ENCODE measurements around the gene FAM168A. TPM values are rescaled to one million over a fixed set of nuclear protein-coding genes. Genes with fewer than 3 reads are reported as not detected.

The FAM168A gene
- total RNA-seq, 1 donor from 2014 or later, result 52.2 TPM

DNA sequence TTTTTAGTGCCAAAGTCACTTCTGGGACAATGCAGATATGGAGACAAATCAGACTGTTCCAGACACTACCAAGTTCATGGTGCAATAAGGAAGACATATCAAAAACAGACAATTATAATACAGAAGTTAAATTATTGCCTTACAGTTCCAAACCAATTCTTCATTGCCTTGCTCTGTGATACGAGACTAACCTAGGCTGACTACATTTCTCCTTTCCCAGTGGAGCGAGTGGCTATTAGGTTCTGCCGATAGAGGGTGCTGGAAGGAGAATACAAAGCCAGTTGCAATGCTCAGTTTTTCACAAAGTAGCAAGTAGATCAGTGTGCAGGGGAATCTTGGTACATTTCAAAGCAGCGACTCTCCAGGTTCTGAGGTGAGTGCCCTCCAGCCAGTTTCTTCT lies 67.8 kb downstream of the FAM168A start:
- Mint-ChIP-seq H3K36me3 (ENCODE audit: unreplicated experiment) (no peaks in the 10 kb centered on the region), H3K4me1 (ENCODE audit: unreplicated experiment) (peaks cover 14% of the 10 kb centered on the region), H3K27me3 (ENCODE audit: unreplicated experiment) (no peaks in the 10 kb centered on the region), H3K4me3 (ENCODE audit: unreplicated experiment) (no peak overlapping the region), H3K9me3 (ENCODE audit: unreplicated experiment) (no peaks in the 10 kb centered on the region), H3K27ac (ENCODE audit: unreplicated experiment) (no peak overlapping the region)
- TF ChIP-seq, protein P1, sequence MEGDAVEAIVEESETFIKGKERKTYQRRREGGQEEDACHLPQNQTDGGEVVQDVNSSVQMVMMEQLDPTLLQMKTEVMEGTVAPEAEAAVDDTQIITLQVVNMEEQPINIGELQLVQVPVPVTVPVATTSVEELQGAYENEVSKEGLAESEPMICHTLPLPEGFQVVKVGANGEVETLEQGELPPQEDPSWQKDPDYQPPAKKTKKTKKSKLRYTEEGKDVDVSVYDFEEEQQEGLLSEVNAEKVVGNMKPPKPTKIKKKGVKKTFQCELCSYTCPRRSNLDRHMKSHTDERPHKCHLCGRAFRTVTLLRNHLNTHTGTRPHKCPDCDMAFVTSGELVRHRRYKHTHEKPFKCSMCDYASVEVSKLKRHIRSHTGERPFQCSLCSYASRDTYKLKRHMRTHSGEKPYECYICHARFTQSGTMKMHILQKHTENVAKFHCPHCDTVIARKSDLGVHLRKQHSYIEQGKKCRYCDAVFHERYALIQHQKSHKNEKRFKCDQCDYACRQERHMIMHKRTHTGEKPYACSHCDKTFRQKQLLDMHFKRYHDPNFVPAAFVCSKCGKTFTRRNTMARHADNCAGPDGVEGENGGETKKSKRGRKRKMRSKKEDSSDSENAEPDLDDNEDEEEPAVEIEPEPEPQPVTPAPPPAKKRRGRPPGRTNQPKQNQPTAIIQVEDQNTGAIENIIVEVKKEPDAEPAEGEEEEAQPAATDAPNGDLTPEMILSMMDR (IDR thresholded peaks at IDR 0.05), result peak; percentile 15
- no peak for DNase-seq (ENCODE audit: extremely low spot score, unreplicated experiment)

DNA sequence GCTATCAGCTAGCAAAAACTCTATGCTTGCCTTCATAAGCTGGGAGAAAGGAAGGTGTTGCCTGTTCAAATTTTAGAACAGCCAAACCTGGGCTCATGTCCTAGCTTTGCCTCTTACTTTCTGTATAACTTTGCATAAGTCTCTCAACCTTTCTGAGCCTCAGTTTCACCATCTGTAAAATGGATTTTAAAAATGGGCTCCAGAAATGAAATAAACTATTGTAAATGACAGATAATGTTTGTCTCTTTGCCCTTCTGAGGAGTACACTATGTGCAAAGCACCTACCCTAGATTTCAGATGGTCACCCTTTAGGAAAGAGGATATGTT lies 68.7 kb downstream of the FAM168A start:
- Mint-ChIP-seq H3K27ac (ENCODE audit: unreplicated experiment) (no peak overlapping the region), H3K27me3 (ENCODE audit: unreplicated experiment) (no peaks in the 10 kb centered on the region), H3K4me1 (ENCODE audit: unreplicated experiment) (peaks cover 14% of the 10 kb centered on the region), H3K36me3 (ENCODE audit: unreplicated experiment) (no peaks in the 10 kb centered on the region), H3K4me3 (ENCODE audit: unreplicated experiment) (no peak overlapping the region), H3K9me3 (ENCODE audit: unreplicated experiment) (peaks cover under 1% of the 10 kb centered on the region)
- DNase-seq (ENCODE audit: extremely low spot score, unreplicated experiment), result no peak
- TF ChIP-seq, protein P1 (IDR thresholded peaks at IDR 0.05), result no peak

DNA sequence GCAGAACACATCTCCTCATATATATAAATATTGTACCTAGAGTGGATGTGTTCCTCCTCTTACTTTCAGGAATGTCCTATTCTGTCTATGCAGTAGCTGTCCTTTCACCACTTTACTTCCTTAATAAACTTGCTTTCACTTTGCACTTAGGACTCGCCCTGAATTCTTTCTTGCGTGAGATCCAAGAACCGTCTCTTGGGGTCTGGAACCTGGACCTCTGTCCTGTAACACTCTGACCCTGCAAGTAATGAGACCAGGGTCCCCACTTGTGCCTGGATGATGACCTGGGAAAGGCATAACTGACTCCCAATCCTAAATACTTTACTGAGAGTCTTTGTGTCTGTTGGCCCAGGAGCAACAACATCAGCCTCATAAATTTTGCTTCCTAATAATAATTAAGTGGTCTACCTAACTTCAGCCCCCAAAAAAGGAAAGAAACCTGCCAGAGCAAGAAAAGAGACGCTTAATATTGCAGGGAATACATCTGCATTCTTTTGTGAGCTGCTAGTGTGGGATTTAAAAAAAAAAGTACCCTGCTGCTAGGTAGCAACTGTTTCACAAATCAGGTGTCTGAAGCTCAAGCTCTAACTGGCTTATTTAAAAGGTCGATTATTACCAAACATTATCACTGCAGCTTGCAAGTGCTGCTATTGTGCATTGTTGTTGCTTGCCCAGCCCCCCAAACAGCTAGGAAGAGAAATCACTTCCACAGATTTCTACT lies 69.3 kb downstream of the FAM168A start:
- peak overlapping the region; percentile 57 for H3K27ac Mint-ChIP-seq (ENCODE audit: unreplicated experiment)
- no peak for DNase-seq (ENCODE audit: extremely low spot score, unreplicated experiment)
- H3K4me1 Mint-ChIP-seq (ENCODE audit: unreplicated experiment), result peaks cover 14% of the 10 kb centered on the region
- no peak overlapping the region for H3K4me3 Mint-ChIP-seq (ENCODE audit: unreplicated experiment)
- TF ChIP-seq, protein P1 (IDR thresholded peaks at IDR 0.05), result no peak
- H3K27me3 Mint-ChIP-seq (ENCODE audit: unreplicated experiment), result no peaks in the 10 kb centered on the region
- H3K36me3 Mint-ChIP-seq (ENCODE audit: unreplicated experiment), result no peaks in the 10 kb centered on the region
- H3K9me3 Mint-ChIP-seq (ENCODE audit: unreplicated experiment), result peaks cover 4% of the 10 kb centered on the region

DNA sequence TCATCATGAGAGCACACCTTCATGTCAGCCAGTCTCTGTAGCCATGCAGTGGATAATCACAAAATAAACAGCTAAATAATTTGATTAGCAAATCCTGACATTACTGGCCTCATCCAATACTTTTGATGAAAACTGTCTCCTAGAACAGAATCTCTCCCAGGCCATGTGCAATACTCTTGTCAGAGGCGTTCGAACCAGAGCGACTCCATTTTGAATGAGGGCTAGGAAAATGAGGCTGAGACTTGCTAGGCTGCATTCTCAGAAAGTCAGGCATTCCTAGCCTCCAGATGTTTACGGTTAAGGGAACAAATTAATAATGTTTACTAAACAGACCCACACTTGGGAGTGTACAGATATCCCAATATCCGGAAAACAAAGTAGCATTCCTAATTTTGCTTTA lies 69.9 kb downstream of the FAM168A start:
- H3K27me3 Mint-ChIP-seq (ENCODE audit: unreplicated experiment), result no peaks in the 10 kb centered on the region
- DNase-seq (ENCODE audit: extremely low spot score, unreplicated experiment), result no peak
- H3K4me1 Mint-ChIP-seq (ENCODE audit: unreplicated experiment), result peaks cover 14% of the 10 kb centered on the region
- no peak overlapping the region for H3K4me3 Mint-ChIP-seq (ENCODE audit: unreplicated experiment)
- H3K27ac Mint-ChIP-seq (ENCODE audit: unreplicated experiment), result no peak overlapping the region
- no peaks in the 10 kb centered on the region for H3K36me3 Mint-ChIP-seq (ENCODE audit: unreplicated experiment)
- TF ChIP-seq, protein P1 (IDR thresholded peaks at IDR 0.05), result no peak
- H3K9me3 Mint-ChIP-seq (ENCODE audit: unreplicated experiment), result peaks cover 4% of the 10 kb centered on the region

GRCh38 chr11:73525611-73526010 lies 72.3 kb downstream of the FAM168A start:
- Mint-ChIP-seq H3K27ac (ENCODE audit: unreplicated experiment) (no peak overlapping the region), H3K4me1 (ENCODE audit: unreplicated experiment) (peaks cover 21% of the 10 kb centered on the region), H3K9me3 (ENCODE audit: unreplicated experiment) (peaks cover 4% of the 10 kb centered on the region), H3K27me3 (ENCODE audit: unreplicated experiment) (no peaks in the 10 kb centered on the region), H3K36me3 (ENCODE audit: unreplicated experiment) (no peaks in the 10 kb centered on the region), H3K4me3 (ENCODE audit: unreplicated experiment) (no peak overlapping the region)
- DNase-seq (ENCODE audit: extremely low spot score, unreplicated experiment), result no peak
- TF ChIP-seq, protein P1 (IDR thresholded peaks at IDR 0.05), result no peak

Data from osteocyte (in vitro differentiated cells).